ENCODE measurements around the gene KRTAP9-9.
"Not testable (repeated sequence)": the region's sequence is repeated elsewhere in the genome, so short reads cannot be mapped to it uniquely, and the experiment has no call there.

The KRTAP9-9 gene

DNA sequence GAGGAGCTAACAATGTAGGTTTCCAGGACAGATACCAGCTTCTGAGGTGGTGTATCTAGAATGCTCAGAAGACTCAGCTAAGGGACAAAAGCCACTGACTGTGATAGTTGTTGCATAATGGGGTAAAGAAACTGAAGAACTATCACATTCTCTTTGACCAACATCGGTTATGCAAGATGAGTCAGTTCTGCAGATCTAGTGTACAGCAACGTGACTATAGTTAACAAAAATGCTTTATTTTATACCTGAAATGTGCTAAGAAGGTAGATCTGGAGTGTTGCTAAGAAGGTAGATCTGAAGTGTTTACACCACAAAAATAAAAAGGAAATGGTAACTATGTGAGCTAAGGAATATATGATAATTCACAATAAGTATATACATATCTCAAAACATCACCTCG, 12.5 kb downstream of the KRTAP9-9 start:
- no peaks in the 10 kb centered on the region for H3K4me1 ChIP-seq (ENCODE audit: control extremely low read depth in 1 of 4, control insufficient read depth in 4 of 4, insufficient read depth in 4 of 4, low read length in 3 of 4)
- DNase-seq = no peak
- peaks cover 0 to 5% (median 0%) of the 10 kb centered on the region in 5 experiments for H3K27me3 ChIP-seq (replicated peaks in 2 of 5; ENCODE audit: control insufficient read depth in 4 of 5, insufficient read depth in 5 of 5, low read length in 4 of 5)
- no peak overlapping the region for H3K27ac ChIP-seq (ENCODE audit: insufficient read depth in 1 of 2, low read depth in 1 of 2, low read length in 2 of 2, poor library complexity in 1 of 2, severe bottlenecking in 2 of 2)
- WGBS (ENCODE audit: insufficient coverage) = no CpG with 5 or more reads among the region's 3 CpGs
- CTCF ChIA-PET = no interaction called here
- no peaks in the 10 kb centered on the region for H3K36me3 ChIP-seq (ENCODE audit: control insufficient read depth in 4 of 4, insufficient read depth in 4 of 4, low read length in 3 of 4)
- H3K4me3 ChIP-seq (ENCODE audit: control insufficient read depth in 1 of 7, extremely low read depth in 1 of 7, insufficient read depth in 4 of 7, low read depth in 2 of 7, low read length in 6 of 7) = no peak overlapping the region
- POLR2A ChIA-PET = no interaction called here
- no peaks in the 10 kb centered on the region for H3K9me3 ChIP-seq (ENCODE audit: control extremely low read depth in 1 of 5, control insufficient read depth in 4 of 5, insufficient read depth in 2 of 5, low read depth in 1 of 5, low read length in 4 of 5)

DNA sequence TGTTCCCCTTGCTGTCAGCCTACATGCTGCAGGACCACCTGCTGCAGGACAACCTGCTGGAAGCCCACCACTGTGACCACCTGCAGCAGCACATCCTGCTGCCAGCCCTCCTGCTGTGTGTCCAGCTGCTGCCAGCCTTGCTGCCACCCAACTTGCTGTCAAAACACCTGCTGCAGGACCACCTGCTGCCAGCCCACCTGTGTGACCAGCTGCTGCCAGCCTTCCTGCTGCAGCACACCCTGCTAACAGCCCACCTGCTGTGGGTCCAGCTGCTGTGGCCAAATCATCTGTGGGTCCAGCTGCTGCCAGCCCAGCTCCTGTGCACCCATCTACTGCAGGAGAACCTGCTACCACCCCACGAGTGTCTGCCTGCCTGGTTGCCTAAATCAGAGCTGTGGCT, 16.1 kb downstream of the KRTAP9-9 start:
- H3K4me1 ChIP-seq (ENCODE audit: control extremely low read depth in 1 of 4, control insufficient read depth in 4 of 4, insufficient read depth in 4 of 4, low read length in 3 of 4); CTCF ChIA-PET; H3K9me3 ChIP-seq (ENCODE audit: control extremely low read depth in 1 of 5, control insufficient read depth in 4 of 5, insufficient read depth in 2 of 5, low read depth in 1 of 5, low read length in 4 of 5); H3K36me3 ChIP-seq (ENCODE audit: control insufficient read depth in 4 of 4, insufficient read depth in 4 of 4, low read length in 3 of 4); H3K27ac ChIP-seq (ENCODE audit: insufficient read depth in 1 of 2, low read depth in 1 of 2, low read length in 2 of 2, poor library complexity in 1 of 2, severe bottlenecking in 2 of 2); H3K4me3 ChIP-seq (ENCODE audit: control insufficient read depth in 1 of 7, extremely low read depth in 1 of 7, insufficient read depth in 4 of 7, low read depth in 2 of 7, low read length in 6 of 7); POLR2A ChIA-PET; H3K27me3 ChIP-seq (replicated peaks in 2 of 5; ENCODE audit: control insufficient read depth in 4 of 5, insufficient read depth in 5 of 5, low read length in 4 of 5); DNase-seq: not testable (repeated sequence)
- no CpG with 5 or more reads among the region's 1 CpG for WGBS (ENCODE audit: insufficient coverage)

DNA sequence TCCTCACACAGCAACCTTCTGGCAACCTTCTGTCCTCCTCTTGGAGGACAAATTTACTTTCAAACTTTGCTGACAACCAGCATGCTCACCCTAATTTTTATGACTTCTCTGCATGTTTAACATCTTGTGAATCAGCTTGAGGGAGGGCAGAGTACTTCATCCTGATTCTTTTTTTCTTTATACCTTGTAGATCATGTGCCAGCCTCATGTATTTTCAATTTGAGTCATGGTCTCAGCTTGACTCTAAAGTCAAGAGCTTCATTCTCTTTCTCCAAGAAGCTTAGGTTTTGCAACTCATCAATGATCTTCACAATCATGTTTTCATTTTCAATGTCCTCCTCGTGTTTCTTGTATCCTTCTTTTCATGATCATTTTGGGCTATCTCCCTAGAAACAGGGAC, 16.7 kb downstream of the KRTAP9-9 start:
- CTCF ChIA-PET = no interaction called here
- WGBS (ENCODE audit: insufficient coverage) = no CpG with 5 or more reads among the region's 1 CpG

DNA sequence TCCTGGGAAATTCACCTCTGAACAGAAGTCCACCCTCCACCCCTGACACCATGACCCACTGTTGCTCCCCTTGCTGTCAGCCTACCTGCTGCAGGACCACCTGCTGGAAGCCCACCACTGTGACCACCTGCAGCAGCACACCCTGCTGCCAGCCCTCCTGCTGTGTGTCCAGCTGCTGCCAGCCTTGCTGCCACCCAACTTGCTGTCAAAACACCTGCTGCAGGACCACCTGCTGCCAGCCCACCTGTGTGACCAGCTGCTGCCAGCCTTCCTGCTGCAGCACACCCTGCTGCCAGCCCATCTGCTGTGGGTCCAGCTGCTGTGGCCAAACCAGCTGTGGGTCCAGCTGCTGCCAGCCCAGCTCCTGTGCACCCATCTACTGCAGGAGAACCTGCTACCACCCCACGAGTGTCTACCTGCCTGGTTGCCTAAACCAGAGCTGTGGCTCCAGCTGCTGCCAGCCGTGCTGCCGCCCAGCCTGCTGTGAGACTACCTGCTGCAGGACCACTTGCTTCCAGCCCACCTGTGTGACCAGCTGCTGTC, 20.5 kb downstream of the KRTAP9-9 start, which contains the start of gene KRTAP9-7:
Gene KRTAP9-7, plus strand, starts transcription at position 51 of the 543 bp plus-strand sequence. Its CDS starts 0 bp downstream, at position 51.
- H3K27ac ChIP-seq (ENCODE audit: insufficient read depth in 1 of 2, low read depth in 1 of 2, low read length in 2 of 2, poor library complexity in 1 of 2, severe bottlenecking in 2 of 2); CTCF ChIA-PET: not testable (repeated sequence)
- WGBS (ENCODE audit: insufficient coverage) = 100% methylated on average over 2 of the region's 3 CpGs

More for the DNA sequence above, 16.7 kb downstream of the KRTAP9-9 start:
- DNase-seq = no peak
- peaks cover 0 to 3% (median 0%) of the 10 kb centered on the region in 5 experiments for H3K27me3 ChIP-seq (replicated peaks in 2 of 5; ENCODE audit: control insufficient read depth in 4 of 5, insufficient read depth in 5 of 5, low read length in 4 of 5)
- no peak overlapping the region for H3K4me3 ChIP-seq (ENCODE audit: control insufficient read depth in 1 of 7, extremely low read depth in 1 of 7, insufficient read depth in 4 of 7, low read depth in 2 of 7, low read length in 6 of 7)
- no peak overlapping the region for H3K27ac ChIP-seq (ENCODE audit: insufficient read depth in 1 of 2, low read depth in 1 of 2, low read length in 2 of 2, poor library complexity in 1 of 2, severe bottlenecking in 2 of 2)
- no peaks in the 10 kb centered on the region for H3K36me3 ChIP-seq (ENCODE audit: control insufficient read depth in 4 of 4, insufficient read depth in 4 of 4, low read length in 3 of 4)
- H3K9me3 ChIP-seq (ENCODE audit: control extremely low read depth in 1 of 5, control insufficient read depth in 4 of 5, insufficient read depth in 2 of 5, low read depth in 1 of 5, low read length in 4 of 5) = no peaks in the 10 kb centered on the region
- H3K4me1 ChIP-seq (ENCODE audit: control extremely low read depth in 1 of 4, control insufficient read depth in 4 of 4, insufficient read depth in 4 of 4, low read length in 3 of 4) = no peaks in the 10 kb centered on the region
- POLR2A ChIA-PET = no interaction called here

DNA sequence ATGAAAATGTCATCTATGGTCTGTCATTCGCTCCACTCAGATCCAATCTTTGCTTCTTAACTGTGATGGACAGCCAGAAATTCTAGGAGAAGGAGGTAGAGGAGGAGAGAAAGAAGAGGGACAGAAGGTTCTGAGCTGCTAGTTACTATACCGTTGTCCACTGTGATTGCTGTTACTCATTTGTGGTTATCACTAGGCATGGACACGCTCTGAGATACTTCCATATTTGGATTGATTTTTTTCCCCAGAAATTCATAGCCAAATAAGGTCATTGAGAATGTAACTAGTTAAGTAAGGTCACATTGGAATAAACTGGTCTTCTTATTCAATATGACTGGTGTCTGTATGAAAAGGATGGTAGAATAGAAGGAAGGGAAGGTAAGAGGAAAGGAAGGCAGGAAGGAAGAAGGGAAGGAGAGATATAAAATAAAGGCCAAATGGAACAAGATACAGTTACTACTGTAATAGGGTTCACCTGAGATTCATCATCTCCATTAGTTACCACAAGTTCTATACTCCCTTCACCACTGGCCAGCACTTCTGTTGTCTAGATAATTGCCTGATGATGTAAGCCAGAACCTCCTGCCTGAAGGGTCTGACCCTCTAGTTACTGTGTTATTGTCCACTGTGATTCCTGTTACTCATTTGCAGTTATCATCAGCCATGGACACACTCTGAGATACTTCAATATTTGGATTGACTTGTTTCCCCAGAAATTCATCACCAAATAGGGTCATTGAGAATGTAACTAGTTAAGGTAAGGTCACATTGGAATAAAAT, 23.2 kb downstream of the KRTAP9-9 start:
- ChIA-PET POLR2A (no interaction called here), CTCF (no interaction called here)
- no peaks in the 10 kb centered on the region for H3K36me3 ChIP-seq (ENCODE audit: control insufficient read depth in 4 of 4, insufficient read depth in 4 of 4, low read length in 3 of 4)
- no peak overlapping the region for H3K27ac ChIP-seq (ENCODE audit: insufficient read depth in 1 of 2, low read depth in 1 of 2, low read length in 2 of 2, poor library complexity in 1 of 2, severe bottlenecking in 2 of 2)
- H3K9me3 ChIP-seq (ENCODE audit: control extremely low read depth in 1 of 5, control insufficient read depth in 4 of 5, insufficient read depth in 2 of 5, low read depth in 1 of 5, low read length in 4 of 5) = no peaks in the 10 kb centered on the region
- peaks cover 0 to 3% (median 0%) of the 10 kb centered on the region in 5 experiments for H3K27me3 ChIP-seq (replicated peaks in 2 of 5; ENCODE audit: control insufficient read depth in 4 of 5, insufficient read depth in 5 of 5, low read length in 4 of 5)
- no peak overlapping the region for H3K4me3 ChIP-seq (ENCODE audit: control insufficient read depth in 1 of 7, extremely low read depth in 1 of 7, insufficient read depth in 4 of 7, low read depth in 2 of 7, low read length in 6 of 7)
- H3K4me1 ChIP-seq (ENCODE audit: control extremely low read depth in 1 of 4, control insufficient read depth in 4 of 4, insufficient read depth in 4 of 4, low read length in 3 of 4) = no peaks in the 10 kb centered on the region
- 100% methylated on average over 3 of the region's 3 CpGs for WGBS (ENCODE audit: insufficient coverage)
- DNase-seq = no peak

More for the DNA sequence above, 20.5 kb downstream of the KRTAP9-9 start, which contains the start of gene KRTAP9-7:
- H3K9me3 ChIP-seq (ENCODE audit: control extremely low read depth in 1 of 5, control insufficient read depth in 4 of 5, insufficient read depth in 2 of 5, low read depth in 1 of 5, low read length in 4 of 5); H3K36me3 ChIP-seq (ENCODE audit: control insufficient read depth in 4 of 4, insufficient read depth in 4 of 4, low read length in 3 of 4); H3K4me1 ChIP-seq (ENCODE audit: control extremely low read depth in 1 of 4, control insufficient read depth in 4 of 4, insufficient read depth in 4 of 4, low read length in 3 of 4); POLR2A ChIA-PET; H3K4me3 ChIP-seq (ENCODE audit: control insufficient read depth in 1 of 7, extremely low read depth in 1 of 7, insufficient read depth in 4 of 7, low read depth in 2 of 7, low read length in 6 of 7); H3K27me3 ChIP-seq (replicated peaks in 2 of 5; ENCODE audit: control insufficient read depth in 4 of 5, insufficient read depth in 5 of 5, low read length in 4 of 5); DNase-seq: not testable (repeated sequence)

DNA sequence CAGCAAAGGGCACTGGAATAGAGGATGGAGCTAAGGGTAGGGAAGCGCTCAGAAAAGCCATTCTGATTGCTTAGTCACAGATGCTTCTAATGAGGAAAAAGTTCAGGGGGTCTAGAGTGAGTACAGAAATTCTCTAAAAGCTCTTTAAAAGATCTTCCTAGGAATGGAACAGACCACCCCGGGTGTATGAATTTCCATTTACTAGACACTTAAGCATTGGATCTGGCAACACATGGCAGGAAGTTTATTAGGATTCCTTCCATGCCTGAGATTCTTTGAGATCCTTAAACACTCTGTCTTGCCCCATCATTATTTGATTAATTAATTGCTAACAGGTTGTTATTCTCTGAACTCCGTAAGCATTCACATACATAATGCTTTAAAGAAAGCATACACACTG, 28.9 kb downstream of the KRTAP9-9 start:
- no peak overlapping the region for H3K27ac ChIP-seq (ENCODE audit: insufficient read depth in 1 of 2, low read depth in 1 of 2, low read length in 2 of 2, poor library complexity in 1 of 2, severe bottlenecking in 2 of 2)
- no peaks in the 10 kb centered on the region for H3K9me3 ChIP-seq (ENCODE audit: control extremely low read depth in 1 of 5, control insufficient read depth in 4 of 5, insufficient read depth in 2 of 5, low read depth in 1 of 5, low read length in 4 of 5)
- ChIA-PET POLR2A (no interaction called here), CTCF (no interaction called here)
- H3K4me3 ChIP-seq (ENCODE audit: control insufficient read depth in 1 of 7, extremely low read depth in 1 of 7, insufficient read depth in 4 of 7, low read depth in 2 of 7, low read length in 6 of 7) = peak overlapping the region in 1 of 7 experiments; percentile 17
- WGBS (ENCODE audit: insufficient coverage) = 67% methylated on average over 1 of the region's 3 CpGs
- no peaks in the 10 kb centered on the region for H3K27me3 ChIP-seq (replicated peaks in 2 of 5; ENCODE audit: control insufficient read depth in 4 of 5, insufficient read depth in 5 of 5, low read length in 4 of 5)
- no peaks in the 10 kb centered on the region for H3K36me3 ChIP-seq (ENCODE audit: control insufficient read depth in 4 of 4, insufficient read depth in 4 of 4, low read length in 3 of 4)
- no peak for DNase-seq
- peaks cover 0 to 32% (median 8%) of the 10 kb centered on the region in 4 experiments for H3K4me1 ChIP-seq (ENCODE audit: control extremely low read depth in 1 of 4, control insufficient read depth in 4 of 4, insufficient read depth in 4 of 4, low read length in 3 of 4)

DNA sequence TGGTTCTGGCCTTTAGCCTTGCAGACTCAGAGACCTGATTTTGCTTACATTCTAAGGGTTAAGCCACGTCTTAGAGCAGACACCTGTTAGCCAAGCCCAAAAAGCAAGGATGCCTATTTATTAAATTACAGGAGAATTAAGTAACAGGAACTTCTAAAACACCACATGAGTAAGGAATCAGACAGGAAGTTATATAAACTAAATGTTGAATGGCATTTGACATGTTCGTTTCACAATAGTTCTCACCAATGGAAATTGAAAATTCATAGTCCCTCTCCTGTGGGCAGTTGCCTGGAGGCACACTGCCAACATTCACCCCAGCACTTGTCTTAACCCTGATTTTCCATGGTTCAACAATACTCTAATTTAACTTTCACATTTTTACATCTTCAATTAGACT, 29.4 kb downstream of the KRTAP9-9 start:
- POLR2A ChIA-PET = no interaction called here

More for the DNA sequence above, 29.4 kb downstream of the KRTAP9-9 start:
- CTCF ChIA-PET = no interaction called here
- WGBS (ENCODE audit: insufficient coverage) = 0% methylated on average over 1 of the region's 2 CpGs
- H3K4me1 ChIP-seq (ENCODE audit: control extremely low read depth in 1 of 4, control insufficient read depth in 4 of 4, insufficient read depth in 4 of 4, low read length in 3 of 4) = peaks cover 0 to 32% (median 8%) of the 10 kb centered on the region in 4 experiments
- peak in 2 of 3 donors; percentile 56 to 75 for DNase-seq
- H3K9me3 ChIP-seq (ENCODE audit: control extremely low read depth in 1 of 5, control insufficient read depth in 4 of 5, insufficient read depth in 2 of 5, low read depth in 1 of 5, low read length in 4 of 5) = no peaks in the 10 kb centered on the region
- no peaks in the 10 kb centered on the region for H3K36me3 ChIP-seq (ENCODE audit: control insufficient read depth in 4 of 4, insufficient read depth in 4 of 4, low read length in 3 of 4)
- no peaks in the 10 kb centered on the region for H3K27me3 ChIP-seq (replicated peaks in 2 of 5; ENCODE audit: control insufficient read depth in 4 of 5, insufficient read depth in 5 of 5, low read length in 4 of 5)
- H3K4me3 ChIP-seq (ENCODE audit: control insufficient read depth in 1 of 7, extremely low read depth in 1 of 7, insufficient read depth in 4 of 7, low read depth in 2 of 7, low read length in 6 of 7) = peak overlapping the region in 1 of 7 experiments; percentile 17
- no peak overlapping the region for H3K27ac ChIP-seq (ENCODE audit: insufficient read depth in 1 of 2, low read depth in 1 of 2, low read length in 2 of 2, poor library complexity in 1 of 2, severe bottlenecking in 2 of 2)

All from common myeloid progenitor, CD34-positive (primary cell).